CD4-positive, alpha-beta memory T cell (primary cell): ENCODE measurements around the gene GPR137. TPM values are rescaled to one million over a fixed set of nuclear protein-coding genes. Genes with fewer than 3 reads are reported as not detected.

Experiments
- CTCF ChIA-PET: fragments of 350-600 bp; sonication (Branson Sonifier 250); formaldehyde crosslinking; loops from one replicate; lab custom pipeline; 2021; ENCODE audit warnings: inconsistent platforms; ENCODE audit not compliant: partially characterized antibody; lab: Charles Lee
- POLR2A ChIA-PET: fragments of 350-600 bp; sonication (Branson Sonifier 250); formaldehyde crosslinking; loops from one replicate; lab custom pipeline; 2021; ENCODE audit not compliant: partially characterized antibody; lab: Charles Lee
- DNase-seq, 5 donors: peaks; one replicate each; pipeline versions ENCODE4 v3.0.0 to v3.0.0-alpha.2; 2020 to 2022; ENCODE audit warnings: mixed read lengths in 1 of 5
- H3K27ac ChIP-seq: one replicate; pipeline ENCODE4 v1.7.0; 2013; ENCODE audit warnings: low read depth, low read length
- H3K27me3 ChIP-seq: 2 replicates; pipeline ENCODE4 v1.7.0; 2013; ENCODE audit warnings: mild to moderate bottlenecking, low read length, moderate library complexity; ENCODE audit not compliant: insufficient read depth
- H3K36me3 ChIP-seq: 2 replicates; pipeline ENCODE4 v1.7.0; 2013; ENCODE audit warnings: mild to moderate bottlenecking, low read length, moderate library complexity; ENCODE audit not compliant: insufficient read depth
- H3K4me1 ChIP-seq: 2 replicates; pipeline ENCODE4 v1.7.0; 2013; ENCODE audit warnings: mild to moderate bottlenecking, low read length, moderate library complexity; ENCODE audit not compliant: insufficient read depth
- H3K4me3 ChIP-seq, 2 donors: one replicate each; pipeline ENCODE4 v1.7.0; 2013; ENCODE audit warnings: low read length in 2 of 2, mild to moderate bottlenecking in 1 of 2
- H3K9me3 ChIP-seq, 2 donors: one replicate each; pipeline ENCODE4 v1.7.0; 2013; ENCODE audit warnings: low read length in 2 of 2, control low read depth in 1 of 2; ENCODE audit not compliant: control insufficient read depth in 1 of 2
- H3K27ac Mint-ChIP-seq, 7 donors: one replicate each; pipeline ENCODE4 v1.8.0; 2020 to 2021; ENCODE audit warnings: mixed read lengths in 7 of 7, mild to moderate bottlenecking in 6 of 7, inconsistent platforms in 3 of 7, moderate library complexity in 3 of 7
- H3K27me3 Mint-ChIP-seq, 2 donors: one replicate each; pipeline ENCODE4 v1.8.0; 2020 to 2021; ENCODE audit warnings: mixed read lengths in 2 of 2
- H3K36me3 Mint-ChIP-seq, 2 donors: one replicate each; pipeline ENCODE4 v1.8.0; 2020 to 2021; ENCODE audit warnings: mixed read lengths in 2 of 2, inconsistent platforms in 1 of 2, mild to moderate bottlenecking in 1 of 2
- H3K4me1 Mint-ChIP-seq, 4 donors: one replicate each; pipeline ENCODE4 v1.8.0; 2020 to 2021; ENCODE audit warnings: mixed read lengths in 4 of 4, mild to moderate bottlenecking in 1 of 4
- H3K4me3 Mint-ChIP-seq, 8 donors: one replicate each; pipeline ENCODE4 v1.8.0; 2020 to 2021; ENCODE audit warnings: mixed read lengths in 8 of 8, mild to moderate bottlenecking in 7 of 8, moderate library complexity in 6 of 8, inconsistent platforms in 3 of 8
- H3K9me3 Mint-ChIP-seq, 8 donors: one replicate each; pipeline ENCODE4 v1.8.0; 2020 to 2021; ENCODE audit warnings: mixed read lengths in 8 of 8, mild to moderate bottlenecking in 5 of 8, inconsistent platforms in 3 of 8, moderate library complexity in 1 of 8
- intact Hi-C: fragments of 100-400 bp; cut with micrococcal nuclease; formaldehyde crosslinking; loops from one replicate; pipeline ENCODE4 v1.15.1; 2023
- polyA plus RNA-seq, 2 donors: library from polyadenylated mRNA; unstranded; fragments of 300-500 nt; fragmentation: Illumina TruSeq; gene quantifications; one replicate each; pipeline ENCODE4 v1.2.3, GENCODE V29; 2021
- total RNA-seq, 2 experiments: library from RNA; stranded (reverse); gene quantifications; one replicate each; pipeline ENCODE4 v1.2.3, GENCODE V29; 2021

The GPR137 gene
- total and polyA plus RNA-seq, 4 experiments from 2014 or later: 6.8 to 34.7 (median 20.9) TPM

- peak overlapping the region; percentile 64 for H3K4me3 ChIP-seq
- CTCF ChIA-PET: interaction anchor here (0.6 to 7.8 kb wide), 28 partner anchors 9 to 303 kb away, joined by 3 to 367 read pairs (median 5); partner anchors contain the start of genes BAD, FERMT3, FKBP2 and NUDT22
- no peaks in the 10 kb centered on the region for H3K9me3 Mint-ChIP-seq
- POLR2A ChIA-PET: interaction anchor here (0.6 to 8.6 kb wide), 28 partner anchors 13 to 1463 kb away, joined by 3 to 192 read pairs (median 4); partner anchors contain the start of genes BAD, CCDC88B, COX8A and FERMT3
- peaks cover 20 to 48% (median 31%) of the 10 kb centered on the region in 4 donors for H3K4me1 Mint-ChIP-seq
- peak; percentile 87 to 90 (median 88) for DNase-seq
- peak overlapping the region; percentile 88 to 97 (median 94) for H3K4me3 Mint-ChIP-seq
- H3K27me3 ChIP-seq: peaks cover 20% of the 10 kb centered on the region
- H3K9me3 ChIP-seq: no peaks in the 10 kb centered on the region
- H3K36me3 Mint-ChIP-seq: peaks cover 0 to 12% of the 10 kb centered on the region in 2 donors
- peak overlapping the region; percentile 90 for H3K27ac ChIP-seq
- peaks cover 10 to 12% of the 10 kb centered on the region in 2 donors for H3K27me3 Mint-ChIP-seq
- intact Hi-C loops: loop anchor here (1.0 to 10.0 kb wide), 11 partner anchors 13 to 466 kb away; partner anchors contain the start of genes CCDC88B, DNAJC4, FKBP2 and GPR137
- peak overlapping the region; percentile 91 to 99 (median 96) for H3K27ac Mint-ChIP-seq
- H3K4me1 ChIP-seq: peaks cover 41% of the 10 kb centered on the region
- H3K36me3 ChIP-seq: no peaks in the 10 kb centered on the region
These were observed 18.8 kb downstream of the GPR137 start for GRCh38 chr11:64304316-64305072.

- peak within 1 kb of the TSS; percentile 90 for H3K27ac ChIP-seq
- Mint-ChIP-seq H3K9me3 (no peaks in the 10 kb centered on the region), H3K27me3 (peaks cover 8 to 9% of the 10 kb centered on the region in 2 donors), H3K4me1 (peaks cover 17 to 41% (median 27%) of the 10 kb centered on the region in 4 donors), H3K36me3 (peaks cover 0 to 12% of the 10 kb centered on the region in 2 donors), H3K27ac (peak within 1 kb of the TSS; percentile 91 to 99 (median 97)), H3K4me3 (peak within 1 kb of the TSS; percentile 92 to 97 (median 95))
- CTCF ChIA-PET: interaction anchor here (0.7 to 7.8 kb wide), 20 partner anchors 10 to 304 kb away, joined by 3 to 367 read pairs (median 9); partner anchors contain the start of genes BAD, FERMT3, FKBP2 and NUDT22
- no peaks in the 10 kb centered on the region for H3K9me3 ChIP-seq
- peak; percentile 99 to 100 (median 99) for DNase-seq
- peaks cover 35% of the 10 kb centered on the region for H3K4me1 ChIP-seq
- intact Hi-C loops: loop anchor here (1.0 to 10.0 kb wide), 8 partner anchors 12 to 466 kb away; partner anchors contain the start of genes CCDC88B, FKBP2, MARK2 and PPP1R14B
- H3K36me3 ChIP-seq: no peaks in the 10 kb centered on the region
- POLR2A ChIA-PET: interaction anchor here (0.6 to 8.6 kb wide), 23 partner anchors 12 to 466 kb away, joined by 3 to 192 read pairs (median 5); partner anchors contain the start of genes BAD, CCDC88B, COX8A and FERMT3
- peak within 1 kb of the TSS; percentile 64 to 75 for H3K4me3 ChIP-seq
- H3K27me3 ChIP-seq: peaks cover 13% of the 10 kb centered on the region
These were observed 19.5 kb downstream of the GPR137 start, which contains the start of gene ESRRA for GRCh38 chr11:64305075-64305690. ESRRA (plus strand) TSS chr11:64305524; CDS start chr11:64307180, 1,656 bp downstream.

GRCh38 chr11:64305691-64306562 lies 20.3 kb downstream of the GPR137 start:
- Histone ChIP-seq H3K27me3 (peaks cover 6% of the 10 kb centered on the region), H3K9me3 (no peaks in the 10 kb centered on the region), H3K27ac (peak overlapping the region; percentile 66), H3K36me3 (no peaks in the 10 kb centered on the region), H3K4me1 (peaks cover 27% of the 10 kb centered on the region), H3K4me3 (peak overlapping the region; percentile 33 to 75)
- Mint-ChIP-seq H3K4me3 (peak overlapping the region; percentile 88 to 96 (median 94)), H3K27me3 (peaks cover under 1 to 4% of the 10 kb centered on the region in 2 donors), H3K9me3 (no peaks in the 10 kb centered on the region), H3K36me3 (peaks cover 0 to 13% of the 10 kb centered on the region in 2 donors), H3K27ac (peak overlapping the region; percentile 91 to 97 (median 95)), H3K4me1 (peaks cover 11 to 36% (median 22%) of the 10 kb centered on the region in 4 donors)
- intact Hi-C loops: loop anchor here (1.0 to 10.0 kb wide), 8 partner anchors 11 to 467 kb away; partner anchors contain the start of genes CCDC88B, FKBP2, MARK2 and PPP1R14B
- DNase-seq: peak; percentile 55 to 79 (median 63)
- ChIA-PET CTCF (interaction anchor here (5.8 to 7.8 kb wide), 5 partner anchors 11 to 100 kb away, joined by 45 to 367 read pairs (median 92); partner anchors contain the start of genes FERMT3, NUDT22, PLCB3 and PPP1R14B), POLR2A (interaction anchor here (0.9 to 8.6 kb wide), 13 partner anchors 11 to 467 kb away, joined by 3 to 192 read pairs (median 21); partner anchors contain the start of genes BAD, FERMT3, FKBP2 and GPR137)

GRCh38 chr11:64306563-64306875 lies 20.9 kb downstream of the GPR137 start:
- H3K36me3 ChIP-seq: no peaks in the 10 kb centered on the region
- H3K9me3 ChIP-seq: no peaks in the 10 kb centered on the region
- POLR2A ChIA-PET: interaction anchor here (1.2 to 8.6 kb wide), 5 partner anchors 11 to 101 kb away, joined by 3 to 192 read pairs (median 124); partner anchors contain the start of genes BAD, FERMT3, GPR137 and PRDX5
- DNase-seq: no peak
- peak overlapping the region; percentile 88 to 96 (median 94) for H3K4me3 Mint-ChIP-seq
- peak overlapping the region; percentile 33 to 75 for H3K4me3 ChIP-seq
- H3K9me3 Mint-ChIP-seq: no peaks in the 10 kb centered on the region
- peaks cover 0 to 15% of the 10 kb centered on the region in 2 donors for H3K36me3 Mint-ChIP-seq
- peaks cover 22% of the 10 kb centered on the region for H3K4me1 ChIP-seq
- H3K27ac ChIP-seq: peak overlapping the region; percentile 66
- H3K4me1 Mint-ChIP-seq: peaks cover 10 to 35% (median 22%) of the 10 kb centered on the region in 4 donors
- peak overlapping the region; percentile 91 to 97 (median 95) for H3K27ac Mint-ChIP-seq
- H3K27me3 ChIP-seq: peaks cover 5% of the 10 kb centered on the region
- CTCF ChIA-PET: interaction anchor here (6.8 to 7.8 kb wide), 2 partner anchors 11 to 59 kb away, joined by 54 to 121 read pairs; partner anchors contain the start of genes PLCB3, PPP1R14B, PRDX5 and TRMT112
- intact Hi-C loops: loop anchor here (10.0 kb wide), 1 partner anchor 302 kb away; no protein-coding TSS in a partner anchor
- peaks cover 0 to 1% of the 10 kb centered on the region in 2 donors for H3K27me3 Mint-ChIP-seq

GRCh38 chr11:64306876-64307622 lies 21.4 kb downstream of the GPR137 start:
- Mint-ChIP-seq H3K36me3 (peaks cover 0 to 15% of the 10 kb centered on the region in 2 donors), H3K4me1 (peaks cover 10 to 31% (median 22%) of the 10 kb centered on the region in 4 donors), H3K27me3 (peaks cover 0 to 1% of the 10 kb centered on the region in 2 donors), H3K9me3 (no peaks in the 10 kb centered on the region), H3K27ac (peak overlapping the region in 5 of 7 donors; percentile 19 to 95 (median 57)), H3K4me3 (peak overlapping the region; percentile 88 to 96 (median 94))
- ChIA-PET CTCF (interaction anchor here (6.8 to 7.8 kb wide), 2 partner anchors 10 to 60 kb away, joined by 54 to 121 read pairs; partner anchors contain the start of genes PLCB3, PPP1R14B, PRDX5 and TRMT112), POLR2A (interaction anchor here (1.2 to 8.6 kb wide), 5 partner anchors 10 to 101 kb away, joined by 3 to 192 read pairs (median 124); partner anchors contain the start of genes BAD, FERMT3, GPR137 and PRDX5)
- H3K27ac ChIP-seq: peak overlapping the region; percentile 66
- intact Hi-C loops: loop anchor here (10.0 kb wide), 1 partner anchor 302 kb away; no protein-coding TSS in a partner anchor
- H3K4me1 ChIP-seq: peaks cover 22% of the 10 kb centered on the region
- H3K4me3 ChIP-seq: peak overlapping the region; percentile 33 to 75
- no peak for DNase-seq
- no peaks in the 10 kb centered on the region for H3K27me3 ChIP-seq
- H3K9me3 ChIP-seq: no peaks in the 10 kb centered on the region
- no peaks in the 10 kb centered on the region for H3K36me3 ChIP-seq
